Panc1 (cell line): ENCODE data around the gene HTR4. TPM values are rescaled to one million over a fixed set of nuclear protein-coding genes. Genes with fewer than 3 reads are reported as not detected.
"Not testable (repeated sequence)": the region's sequence is repeated elsewhere in the genome, so short reads cannot be mapped to it uniquely, and the experiment has no call there.

Experiments
- ATAC-seq: fragments of 200-7000 bp; cut with Tn5 transposase; 2 replicates; pipeline ENCODE4 v1.9.1; 2020; ENCODE audit warnings: mild to moderate bottlenecking, moderate library complexity
- BruUV-seq: library from RNA; stranded (reverse); fragments of 400-500 nt; replicated peaks from 2 replicates; lab custom pipeline; 2021; lab: Mats Ljungman, UMichigan
- CTCF ChIA-PET: fragments of 300-600 bp; sonication (Branson Sonifier 250); formaldehyde crosslinking; loops from one replicate; lab custom pipeline; 2022; ENCODE audit warnings: antibody characterized with exemption; lab: Charles Lee
- POLR2A ChIA-PET: fragments of 300-600 bp; sonication (Branson Sonifier 250); formaldehyde crosslinking; loops from one replicate; lab custom pipeline; 2022; ENCODE audit warnings: antibody characterized with exemption; lab: Charles Lee
- DNase-seq: peaks from one replicate; pipeline ENCODE4 v3.0.0-alpha.2; 2010; ENCODE audit warnings: low read depth, low spot score
- H3K27ac ChIP-seq: 2 replicates; pipeline ENCODE4 v1.5.1; 2011; ENCODE audit warnings: mild to moderate bottlenecking, low read length, inconsistent platforms
- H3K27me3 ChIP-seq: fragments of 200-500 bp; sonication (Bioruptor generic); 2 replicates; pipeline ENCODE4 v1.6.0; 2014; ENCODE audit warnings: low read length, inconsistent platforms; ENCODE audit not compliant: control insufficient read depth, insufficient read depth
- H3K36me3 ChIP-seq: fragments of 200-500 bp; sonication (Bioruptor generic); 2 replicates; pipeline ENCODE4 v1.5.1; 2014; ENCODE audit warnings: inconsistent platforms, mild to moderate bottlenecking, low read length, moderate library complexity; ENCODE audit not compliant: control insufficient read depth, insufficient read depth
- H3K4me1 ChIP-seq: 2 replicates; pipeline ENCODE4 v1.5.1; 2011; ENCODE audit warnings: inconsistent platforms, mild to moderate bottlenecking, low read length, moderate library complexity; ENCODE audit not compliant: control insufficient read depth, insufficient read depth
- H3K4me3 ChIP-seq, 2 experiments: 2 replicates each; pipeline ENCODE4 v1.5.1; 2011 to 2012; ENCODE audit warnings: low read depth in 2 of 2, low read length in 2 of 2, mild to moderate bottlenecking in 2 of 2, inconsistent platforms in 1 of 2, moderate library complexity in 1 of 2
- H3K9me3 ChIP-seq: fragments of 200-500 bp; sonication (Bioruptor generic); 2 replicates; pipeline ENCODE4 v1.5.1; 2014; ENCODE audit warnings: low read depth, mild to moderate bottlenecking, inconsistent platforms, low read length, moderate library complexity; ENCODE audit not compliant: control insufficient read depth, insufficient read depth
- POLR2AphosphoS5 ChIP-seq: IDR thresholded peaks from 2 replicates; pipeline ENCODE4 v1.6.1; 2012; ENCODE audit warnings: mild to moderate bottlenecking, low read depth, low read length, moderate library complexity
- REST ChIP-seq, 2 experiments: IDR thresholded peaks; 2 replicates each; pipeline ENCODE4 v1.6.1; 2011 to 2012; ENCODE audit warnings: low read depth in 2 of 2, control low read depth in 1 of 2, low read length in 1 of 2, mild to moderate bottlenecking in 1 of 2, moderate library complexity in 1 of 2; ENCODE audit not compliant: insufficient read depth in 1 of 2
- SIN3A ChIP-seq: IDR thresholded peaks from 2 replicates; pipeline ENCODE4 v1.6.1; 2012; ENCODE audit warnings: low read depth, mild to moderate bottlenecking, low read length, moderate library complexity, borderline replicate concordance; ENCODE audit not compliant: insufficient read depth
- TCF7L2 ChIP-seq: IDR thresholded peaks from 2 replicates; pipeline ENCODE4 v1.6.1; 2011; ENCODE audit warnings: mild to moderate bottlenecking, low read depth, low read length, inconsistent platforms
- in situ Hi-C: cut with HindIII; loops from 2 replicates; pipeline ENCODE4 v1.10.0; 2016; ENCODE audit warnings: low sequenced_read_pairs, low pct_unique_long_range_greater_than_20kb
- intact Hi-C: fragments of 100-400 bp; cut with micrococcal nuclease; formaldehyde crosslinking; loops from one replicate; pipeline ENCODE4 v1.10.0; 2022; ENCODE audit not compliant: unreplicated experiment
- total RNA-seq: library from RNA; stranded (reverse); gene quantifications from one replicate; pipeline ENCODE4 v1.2.1, GENCODE V29; 2021; ENCODE audit not compliant: unreplicated experiment
- TF ChIP-seq, protein P1 (sequence below): fragments of 450-650 bp; IDR thresholded peaks from 2 replicates; pipeline ENCODE4 v1.5.1; 2017; ENCODE audit warnings: mild to moderate bottlenecking

The HTR4 gene
- total RNA-seq, 1 experiment from 2014 or later: not detected

GRCh38 chr5:148682058-148683026 is 28.0 kb upstream of the HTR4 start:
- Histone ChIP-seq H3K4me1 (no peaks in the 10 kb centered on the region), H3K27me3 (peaks cover 14% of the 10 kb centered on the region), H3K4me3 (no peak overlapping the region), H3K36me3 (no peaks in the 10 kb centered on the region), H3K27ac (no peak overlapping the region), H3K9me3 (no peaks in the 10 kb centered on the region)
- ATAC-seq (no peak), DNase-seq (no peak)
- in situ Hi-C loops (no loop called here), intact Hi-C loops (no loop called here)
- no peak for TF ChIP-seq REST (IDR thresholded peaks at IDR 0.05; ENCODE audit: insufficient read depth in 1 of 2, low read depth in 2 of 2, low read length in 1 of 2)
- no peak for TF ChIP-seq POLR2AphosphoS5
- TF ChIP-seq, protein P1, sequence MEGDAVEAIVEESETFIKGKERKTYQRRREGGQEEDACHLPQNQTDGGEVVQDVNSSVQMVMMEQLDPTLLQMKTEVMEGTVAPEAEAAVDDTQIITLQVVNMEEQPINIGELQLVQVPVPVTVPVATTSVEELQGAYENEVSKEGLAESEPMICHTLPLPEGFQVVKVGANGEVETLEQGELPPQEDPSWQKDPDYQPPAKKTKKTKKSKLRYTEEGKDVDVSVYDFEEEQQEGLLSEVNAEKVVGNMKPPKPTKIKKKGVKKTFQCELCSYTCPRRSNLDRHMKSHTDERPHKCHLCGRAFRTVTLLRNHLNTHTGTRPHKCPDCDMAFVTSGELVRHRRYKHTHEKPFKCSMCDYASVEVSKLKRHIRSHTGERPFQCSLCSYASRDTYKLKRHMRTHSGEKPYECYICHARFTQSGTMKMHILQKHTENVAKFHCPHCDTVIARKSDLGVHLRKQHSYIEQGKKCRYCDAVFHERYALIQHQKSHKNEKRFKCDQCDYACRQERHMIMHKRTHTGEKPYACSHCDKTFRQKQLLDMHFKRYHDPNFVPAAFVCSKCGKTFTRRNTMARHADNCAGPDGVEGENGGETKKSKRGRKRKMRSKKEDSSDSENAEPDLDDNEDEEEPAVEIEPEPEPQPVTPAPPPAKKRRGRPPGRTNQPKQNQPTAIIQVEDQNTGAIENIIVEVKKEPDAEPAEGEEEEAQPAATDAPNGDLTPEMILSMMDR: no peak
- no peak for TF ChIP-seq SIN3A
- no peak for TF ChIP-seq TCF7L2
- CTCF ChIA-PET: no interaction called here
- POLR2A ChIA-PET: no interaction called here
- no TSS peak for BruUV-seq

GRCh38 chr5:148681157-148682057 is 27.1 kb upstream of the HTR4 start:
- in situ Hi-C loops (no loop called here), intact Hi-C loops (no loop called here)
- H3K9me3 ChIP-seq: no peaks in the 10 kb centered on the region
- peaks cover 14% of the 10 kb centered on the region for H3K27me3 ChIP-seq
- BruUV-seq: no TSS peak
- H3K4me1 ChIP-seq: no peaks in the 10 kb centered on the region
- ChIA-PET POLR2A (no interaction called here), CTCF (no interaction called here)
- no peak overlapping the region for H3K4me3 ChIP-seq
- no peak for ATAC-seq
- H3K36me3 ChIP-seq: no peaks in the 10 kb centered on the region
- TF ChIP-seq SIN3A (no peak), TCF7L2 (no peak), POLR2AphosphoS5 (no peak), REST (IDR thresholded peaks at IDR 0.05; ENCODE audit: insufficient read depth in 1 of 2, low read depth in 2 of 2, low read length in 1 of 2) (no peak)
- TF ChIP-seq, protein P1: no peak
- DNase-seq: no peak
- H3K27ac ChIP-seq: no peak overlapping the region

DNA sequence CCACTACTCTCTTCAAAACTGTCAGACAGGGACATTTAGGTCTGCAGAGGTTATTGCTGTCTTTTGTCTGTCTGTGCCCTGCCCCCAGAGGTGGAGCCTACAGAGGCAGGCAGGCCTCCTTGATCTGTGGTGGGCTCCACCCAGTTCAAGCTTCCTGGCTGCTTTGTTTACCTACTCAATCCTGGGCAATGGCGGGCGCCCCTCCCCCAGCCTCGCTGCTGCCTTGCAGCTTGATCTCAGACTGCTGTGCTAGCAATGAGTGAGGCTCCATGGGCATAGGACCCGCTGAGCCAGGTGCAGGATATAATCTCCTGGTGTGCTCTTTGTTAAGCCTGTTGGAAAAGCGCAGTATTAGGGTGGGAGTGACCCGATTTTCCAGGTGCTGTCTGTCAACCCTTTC is 19.4 kb upstream of the HTR4 start:
- DNase-seq, H3K27me3 ChIP-seq, in situ Hi-C loops, H3K27ac ChIP-seq, intact Hi-C loops, CTCF ChIA-PET, H3K4me1 ChIP-seq, H3K36me3 ChIP-seq, POLR2A ChIA-PET, ATAC-seq, H3K9me3 ChIP-seq, BruUV-seq, H3K4me3 ChIP-seq: not testable (repeated sequence)
